GM21367 (cell line): ENCODE results near the gene PALD1.
A peak's percentile ranks its signal among the peaks of the same experiment; 100 is the strongest.

Experiments used
- ATAC-seq: cut with Tn5 transposase; IDR thresholded peaks from one replicate; pipeline ENCODE4 v1.9.1; 2021; ENCODE audit not compliant: unreplicated experiment

PALD1 gene

GRCh38 chr10:70587045-70587658 is 108.6 kb downstream of the PALD1 start:
- ATAC-seq: peak; percentile 61

- no peak for ATAC-seq
Observed at GRCh38 chr10:70588255-70588654, 109.7 kb downstream of the PALD1 start.

GRCh38 chr10:70588859-70589570 is 110.4 kb downstream of the PALD1 start:
- no peak for ATAC-seq

- ATAC-seq: no peak
Observed at GRCh38 chr10:70589762-70590654, 111.4 kb downstream of the PALD1 start.

GRCh38 chr10:70590655-70591416 is 112.3 kb downstream of the PALD1 start:
- no peak for ATAC-seq

- no peak for ATAC-seq
Observed at GRCh38 chr10:70592186-70592735, 113.7 kb downstream of the PALD1 start.

GRCh38 chr10:70592746-70593512 is 114.4 kb downstream of the PALD1 start:
- no peak for ATAC-seq

GRCh38 chr10:70593513-70593890 is 114.9 kb downstream of the PALD1 start:
- ATAC-seq: no peak

GRCh38 chr10:70594161-70594560 is 115.6 kb downstream of the PALD1 start:
- ATAC-seq: no peak

- no peak for ATAC-seq
Observed at GRCh38 chr10:70595566-70596016, 117.0 kb downstream of the PALD1 start.

- ATAC-seq: no peak
Observed at GRCh38 chr10:70596110-70596798, 117.7 kb downstream of the PALD1 start.

- no peak for ATAC-seq
Observed at GRCh38 chr10:70596860-70597809, 118.6 kb downstream of the PALD1 start.

GRCh38 chr10:70597856-70598815 is 119.6 kb downstream of the PALD1 start:
- ATAC-seq: no peak

- no peak for ATAC-seq
Observed at GRCh38 chr10:70598857-70599295, 120.3 kb downstream of the PALD1 start.

- ATAC-seq: no peak
Observed at GRCh38 chr10:70599319-70599718, 120.8 kb downstream of the PALD1 start.

GRCh38 chr10:70599791-70600190 is 121.2 kb downstream of the PALD1 start:
- no peak for ATAC-seq
